Kidney epithelial cell (primary cell): ENCODE measurements around the gene C4A. TPM values are rescaled to one million over a fixed set of nuclear protein-coding genes. Genes with fewer than 3 reads are reported as not detected.
"Not testable (repeated sequence)": the region's sequence is repeated elsewhere in the genome, so short reads cannot be mapped to it uniquely, and the experiment has no call there.

Experiments used
- DNase-seq: peaks from one replicate; pipeline ENCODE4 v3.0.0-alpha.2; 2010; ENCODE audit warnings: low read depth
- H3K27me3 ChIP-seq: 2 replicates; pipeline ENCODE4 v1.6.0; 2011; ENCODE audit warnings: low read length; ENCODE audit not compliant: control insufficient read depth, insufficient read depth
- H3K36me3 ChIP-seq: 2 replicates; pipeline ENCODE4 v1.5.1; 2011; ENCODE audit warnings: low read length; ENCODE audit not compliant: control insufficient read depth, insufficient read depth
- H3K4me3 ChIP-seq: 2 replicates; pipeline ENCODE4 v1.5.1; 2011; ENCODE audit warnings: low read depth, mild to moderate bottlenecking, control low read depth, low read length
- total RNA-seq: library from RNA; depleted of rRNA; stranded (reverse); fragments of >200 nt; gene quantifications from 2 replicates; pipeline ENCODE4 v1.2.3, GENCODE V29; 2015

The C4A gene
- total RNA-seq, 1 donor from 2014 or later: 3.2 TPM

GRCh38 chr6:32022100-32022499 is 40.2 kb downstream of the C4A start:
- H3K27me3 ChIP-seq, H3K4me3 ChIP-seq, DNase-seq, H3K36me3 ChIP-seq: not testable (repeated sequence)

DNA sequence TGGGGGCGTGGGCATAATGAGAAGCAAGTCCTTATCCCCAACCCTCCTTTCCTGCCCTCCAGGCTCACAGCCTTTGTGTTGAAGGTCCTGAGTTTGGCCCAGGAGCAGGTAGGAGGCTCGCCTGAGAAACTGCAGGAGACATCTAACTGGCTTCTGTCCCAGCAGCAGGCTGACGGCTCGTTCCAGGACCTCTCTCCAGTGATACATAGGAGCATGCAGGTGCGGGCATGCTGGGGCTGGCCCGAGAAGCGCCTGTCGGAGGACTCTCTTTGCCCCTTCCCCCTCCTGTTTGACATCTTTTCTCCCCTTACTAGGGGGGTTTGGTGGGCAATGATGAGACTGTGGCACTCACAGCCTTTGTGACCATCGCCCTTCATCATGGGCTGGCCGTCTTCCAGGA is 46.8 kb downstream of the C4A start:
- H3K4me3 ChIP-seq, H3K27me3 ChIP-seq, H3K36me3 ChIP-seq: not testable (repeated sequence)

DNA sequence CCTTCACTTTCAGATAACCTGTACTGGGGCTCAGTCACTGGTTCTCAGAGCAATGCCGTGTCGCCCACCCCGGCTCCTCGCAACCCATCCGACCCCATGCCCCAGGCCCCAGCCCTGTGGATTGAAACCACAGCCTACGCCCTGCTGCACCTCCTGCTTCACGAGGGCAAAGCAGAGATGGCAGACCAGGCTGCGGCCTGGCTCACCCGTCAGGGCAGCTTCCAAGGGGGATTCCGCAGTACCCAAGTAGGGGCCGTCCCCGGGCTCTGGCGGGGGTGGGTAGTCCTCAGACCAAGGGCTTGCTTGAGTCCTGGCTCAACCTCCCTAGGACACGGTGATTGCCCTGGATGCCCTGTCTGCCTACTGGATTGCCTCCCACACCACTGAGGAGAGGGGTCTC is 47.7 kb downstream of the C4A start:
- not testable (repeated sequence) for H3K27me3 ChIP-seq

More for the DNA sequence above, 46.8 kb downstream of the C4A start:
- not testable (repeated sequence) for DNase-seq

DNA sequence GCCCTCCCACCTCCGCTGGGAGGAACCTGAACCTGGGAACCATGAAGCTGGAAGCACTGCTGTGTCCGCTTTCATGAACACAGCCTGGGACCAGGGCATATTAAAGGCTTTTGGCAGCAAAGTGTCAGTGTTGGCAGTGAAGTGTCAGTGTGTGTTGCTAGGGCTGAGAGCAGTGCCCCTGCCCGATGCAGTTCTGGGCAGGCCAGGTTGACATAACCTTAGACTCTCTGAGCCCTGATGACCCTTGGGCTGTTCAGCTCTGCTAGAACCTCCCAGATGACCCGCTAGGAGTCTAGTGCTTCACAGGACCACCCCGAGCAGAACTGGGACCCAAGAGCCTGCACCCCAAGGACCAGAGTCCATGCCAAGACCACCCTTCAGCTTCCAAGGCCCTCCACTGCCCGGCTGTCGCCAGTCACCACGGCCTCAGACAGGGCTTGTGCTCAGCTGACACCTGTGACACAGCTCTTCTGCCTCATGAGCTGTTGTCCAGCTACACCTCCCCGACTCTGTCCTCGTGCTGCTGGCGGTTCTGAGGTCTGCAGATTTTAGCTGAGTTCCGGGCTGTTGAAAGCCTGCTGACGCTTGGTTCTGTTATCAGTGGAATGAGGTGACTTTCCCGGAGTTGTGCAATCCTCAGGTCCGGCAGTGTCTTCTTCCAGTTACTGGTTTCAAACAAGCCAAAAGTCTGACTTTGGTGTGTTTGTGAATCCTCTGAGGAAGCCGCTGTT is 53.6 kb downstream of the C4A start:
- not testable (repeated sequence) for H3K36me3 ChIP-seq, DNase-seq, H3K4me3 ChIP-seq, H3K27me3 ChIP-seq

More for the DNA sequence above, 47.7 kb downstream of the C4A start:
- DNase-seq, H3K36me3 ChIP-seq, H3K4me3 ChIP-seq: not testable (repeated sequence)

DNA sequence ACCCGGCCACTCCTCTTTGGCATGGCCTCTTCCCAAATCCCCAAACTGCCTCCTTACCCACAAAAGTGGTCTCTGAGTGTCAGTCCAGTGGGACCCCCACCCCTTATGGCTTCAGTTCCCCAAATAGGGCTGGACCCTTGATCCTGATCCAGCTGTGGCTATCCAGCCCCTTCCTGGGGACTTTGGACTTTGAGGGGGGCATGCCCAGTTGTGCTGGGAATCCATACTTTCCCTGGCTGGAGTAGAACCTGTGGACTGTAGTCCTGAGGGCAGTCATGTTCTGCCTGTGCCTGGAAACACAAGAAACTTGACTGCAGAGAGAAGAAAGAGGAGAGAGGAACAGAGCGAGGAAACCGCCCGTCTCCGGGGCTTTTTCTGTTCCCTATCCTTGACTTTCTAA is 55.3 kb downstream of the C4A start:
- not testable (repeated sequence) for H3K4me3 ChIP-seq, DNase-seq, H3K27me3 ChIP-seq, H3K36me3 ChIP-seq

DNA sequence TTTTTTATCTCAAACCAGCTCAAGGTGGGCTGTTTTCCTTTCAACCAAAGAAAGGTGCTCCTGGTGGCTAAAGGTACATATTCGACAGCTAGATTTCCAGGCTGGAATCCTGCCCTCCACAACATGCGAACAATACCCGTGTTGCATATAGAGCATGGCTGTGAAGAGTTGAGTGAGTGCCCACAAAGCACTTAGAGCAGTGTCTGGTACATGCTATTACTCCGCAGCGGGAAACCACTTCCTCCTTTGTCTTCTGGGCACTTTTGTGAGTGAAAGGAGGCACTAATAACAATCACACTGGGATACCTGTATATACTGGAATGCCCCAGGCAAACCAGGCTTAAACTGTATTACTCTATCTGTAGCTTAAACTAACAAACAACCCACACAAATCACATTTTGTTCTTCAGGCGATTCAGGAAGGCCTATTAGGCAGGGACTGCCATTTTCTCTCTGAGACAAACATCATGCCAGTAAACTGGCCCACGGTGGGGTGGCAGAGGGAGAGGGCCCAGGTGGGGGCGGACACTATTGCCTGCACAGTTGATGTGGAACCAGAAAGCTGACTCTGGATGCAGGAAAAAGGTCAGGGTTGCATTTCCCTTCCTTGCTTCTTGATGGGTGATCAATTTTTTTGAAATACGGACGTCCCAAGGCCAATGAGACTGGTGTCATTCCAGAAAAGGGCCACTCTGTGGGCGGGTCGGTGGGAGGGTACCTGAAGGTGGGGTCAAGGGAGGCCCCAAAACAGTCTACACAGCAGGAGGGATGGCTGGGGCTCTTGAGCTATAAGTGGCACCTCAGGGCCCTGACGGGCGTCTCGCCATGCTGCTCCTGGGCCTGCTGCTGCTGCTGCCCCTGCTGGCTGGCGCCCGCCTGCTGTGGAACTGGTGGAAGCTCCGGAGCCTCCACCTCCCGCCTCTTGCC is 56.0 kb downstream of the C4A start, which contains the start of gene CYP21A2:
TSS of gene CYP21A2 (plus strand) at position 818 of the 927 bp plus-strand sequence. CDS start at position 826, 8 bp downstream.
- not testable (repeated sequence) for H3K4me3 ChIP-seq, H3K36me3 ChIP-seq, H3K27me3 ChIP-seq, DNase-seq

DNA sequence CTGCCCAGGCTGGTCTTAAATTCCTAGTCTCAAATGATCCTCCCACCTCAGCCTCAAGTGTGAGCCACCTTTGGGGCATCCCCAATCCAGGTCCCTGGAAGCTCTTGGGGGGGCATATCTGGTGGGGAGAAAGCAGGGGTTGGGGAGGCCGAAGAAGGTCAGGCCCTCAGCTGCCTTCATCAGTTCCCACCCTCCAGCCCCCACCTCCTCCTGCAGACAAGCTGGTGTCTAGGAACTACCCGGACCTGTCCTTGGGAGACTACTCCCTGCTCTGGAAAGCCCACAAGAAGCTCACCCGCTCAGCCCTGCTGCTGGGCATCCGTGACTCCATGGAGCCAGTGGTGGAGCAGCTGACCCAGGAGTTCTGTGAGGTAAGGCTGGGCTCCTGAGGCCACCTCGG is 57.0 kb downstream of the C4A start:
- H3K36me3 ChIP-seq, H3K4me3 ChIP-seq, H3K27me3 ChIP-seq, DNase-seq: not testable (repeated sequence)

DNA sequence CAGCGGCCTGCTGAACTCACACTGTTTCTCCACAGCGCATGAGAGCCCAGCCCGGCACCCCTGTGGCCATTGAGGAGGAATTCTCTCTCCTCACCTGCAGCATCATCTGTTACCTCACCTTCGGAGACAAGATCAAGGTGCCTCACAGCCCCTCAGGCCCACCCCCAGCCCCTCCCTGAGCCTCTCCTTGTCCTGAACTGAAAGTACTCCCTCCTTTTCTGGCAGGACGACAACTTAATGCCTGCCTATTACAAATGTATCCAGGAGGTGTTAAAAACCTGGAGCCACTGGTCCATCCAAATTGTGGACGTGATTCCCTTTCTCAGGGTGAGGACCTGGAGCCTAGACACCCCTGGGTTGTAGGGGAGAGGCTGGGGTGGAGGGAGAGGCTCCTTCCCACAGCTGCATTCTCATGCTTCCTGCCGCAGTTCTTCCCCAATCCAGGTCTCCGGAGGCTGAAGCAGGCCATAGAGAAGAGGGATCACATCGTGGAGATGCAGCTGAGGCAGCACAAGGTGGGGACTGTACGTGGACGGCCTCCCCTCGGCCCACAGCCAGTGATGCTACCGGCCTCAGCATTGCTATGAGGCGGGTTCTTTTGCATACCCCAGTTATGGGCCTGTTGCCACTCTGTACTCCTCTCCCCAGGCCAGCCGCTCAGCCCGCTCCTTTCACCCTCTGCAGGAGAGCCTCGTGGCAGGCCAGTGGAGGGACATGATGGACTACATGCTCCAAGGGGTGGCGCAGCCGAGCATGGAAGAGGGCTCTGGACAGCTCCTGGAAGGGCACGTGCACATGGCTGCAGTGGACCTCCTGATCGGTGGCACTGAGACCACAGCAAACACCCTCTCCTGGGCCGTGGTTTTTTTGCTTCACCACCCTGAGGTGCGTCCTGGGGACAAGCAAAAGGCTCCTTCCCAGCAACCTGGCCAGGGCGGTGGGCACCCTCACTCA is 57.7 kb downstream of the C4A start:
- H3K36me3 ChIP-seq, DNase-seq, H3K4me3 ChIP-seq, H3K27me3 ChIP-seq: not testable (repeated sequence)

DNA sequence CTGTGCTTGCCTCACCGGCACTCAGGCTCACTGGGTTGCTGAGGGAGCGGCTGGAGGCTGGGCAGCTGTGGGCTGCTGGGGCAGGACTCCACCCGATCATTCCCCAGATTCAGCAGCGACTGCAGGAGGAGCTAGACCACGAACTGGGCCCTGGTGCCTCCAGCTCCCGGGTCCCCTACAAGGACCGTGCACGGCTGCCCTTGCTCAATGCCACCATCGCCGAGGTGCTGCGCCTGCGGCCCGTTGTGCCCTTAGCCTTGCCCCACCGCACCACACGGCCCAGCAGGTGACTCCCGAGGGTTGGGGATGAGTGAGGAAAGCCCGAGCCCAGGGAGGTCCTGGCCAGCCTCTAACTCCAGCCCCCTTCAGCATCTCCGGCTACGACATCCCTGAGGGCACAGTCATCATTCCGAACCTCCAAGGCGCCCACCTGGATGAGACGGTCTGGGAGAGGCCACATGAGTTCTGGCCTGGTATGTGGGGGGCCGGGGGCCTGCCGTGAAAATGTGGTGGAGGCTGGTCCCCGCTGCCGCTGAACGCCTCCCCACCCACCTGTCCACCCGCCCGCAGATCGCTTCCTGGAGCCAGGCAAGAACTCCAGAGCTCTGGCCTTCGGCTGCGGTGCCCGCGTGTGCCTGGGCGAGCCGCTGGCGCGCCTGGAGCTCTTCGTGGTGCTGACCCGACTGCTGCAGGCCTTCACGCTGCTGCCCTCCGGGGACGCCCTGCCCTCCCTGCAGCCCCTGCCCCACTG is 58.6 kb downstream of the C4A start:
- not testable (repeated sequence) for DNase-seq, H3K27me3 ChIP-seq, H3K36me3 ChIP-seq, H3K4me3 ChIP-seq

GRCh38 chr6:32041050-32041321 is 59.1 kb downstream of the C4A start:
- not testable (repeated sequence) for H3K27me3 ChIP-seq, H3K36me3 ChIP-seq, H3K4me3 ChIP-seq, DNase-seq

DNA sequence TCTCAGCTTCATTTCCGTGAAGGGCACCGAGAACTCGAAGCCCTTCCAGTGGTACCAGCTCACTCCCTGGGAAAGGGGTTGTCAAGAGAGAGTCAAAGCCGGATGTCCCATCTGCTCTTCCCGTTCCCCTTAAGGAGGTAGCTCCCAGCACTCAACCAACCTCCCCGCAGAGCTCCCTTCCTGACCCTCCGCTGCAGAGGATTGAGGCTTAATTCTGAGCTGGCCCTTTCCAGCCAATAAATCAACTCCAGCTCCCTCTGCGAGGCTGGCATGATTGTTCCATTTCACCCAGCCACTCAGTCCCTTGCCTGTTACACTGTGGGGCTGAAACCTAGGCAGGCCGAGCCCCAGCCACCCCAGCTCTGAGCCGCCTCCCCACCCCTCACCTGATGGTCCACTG is 59.5 kb downstream of the C4A start:
- H3K27me3 ChIP-seq, H3K36me3 ChIP-seq, H3K4me3 ChIP-seq, DNase-seq: not testable (repeated sequence)

DNA sequence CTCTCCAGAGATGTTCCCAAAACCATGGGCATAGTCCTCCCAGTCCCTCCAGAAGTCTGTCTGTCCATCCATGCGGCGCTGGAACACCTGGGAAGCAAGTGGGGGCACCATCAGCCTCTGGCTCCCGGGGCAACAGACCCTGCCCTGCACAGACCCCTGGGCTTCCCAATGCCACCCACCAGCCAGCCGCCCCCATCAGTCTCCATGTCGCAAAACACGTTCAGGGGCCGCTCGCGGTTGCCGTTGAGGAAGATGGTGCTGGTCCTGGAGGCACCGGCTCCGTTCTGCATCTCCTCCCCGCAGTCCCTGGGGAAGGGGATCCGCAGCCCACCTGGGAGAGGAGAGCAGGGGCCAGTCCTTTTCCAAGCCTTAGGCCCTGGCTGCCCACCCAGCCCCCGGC is 60.4 kb downstream of the C4A start:
- DNase-seq, H3K4me3 ChIP-seq, H3K36me3 ChIP-seq, H3K27me3 ChIP-seq: not testable (repeated sequence)

GRCh38 chr6:32043589-32044380 is 61.9 kb downstream of the C4A start:
- DNase-seq, H3K36me3 ChIP-seq, H3K4me3 ChIP-seq: not testable (repeated sequence)

More at GRCh38 chr6:32043589-32044380, 61.9 kb downstream of the C4A start:
- H3K27me3 ChIP-seq: peaks cover 20% of the 10 kb centered on the region
